NCI-H345 treated with DMSO at 0.1 percent for 48 hours (cell line): ENCODE data around the gene HINT2.

Experiments
- DNase-seq: peaks from one replicate; lab custom pipeline; 2025; ENCODE audit not compliant: unreplicated experiment; lab: John Stamatoyannopoulos, UW

The HINT2 gene

GRCh38 chr9:35841645-35841900, 26.7 kb upstream of the HINT2 start:
- no peak for DNase-seq

DNA sequence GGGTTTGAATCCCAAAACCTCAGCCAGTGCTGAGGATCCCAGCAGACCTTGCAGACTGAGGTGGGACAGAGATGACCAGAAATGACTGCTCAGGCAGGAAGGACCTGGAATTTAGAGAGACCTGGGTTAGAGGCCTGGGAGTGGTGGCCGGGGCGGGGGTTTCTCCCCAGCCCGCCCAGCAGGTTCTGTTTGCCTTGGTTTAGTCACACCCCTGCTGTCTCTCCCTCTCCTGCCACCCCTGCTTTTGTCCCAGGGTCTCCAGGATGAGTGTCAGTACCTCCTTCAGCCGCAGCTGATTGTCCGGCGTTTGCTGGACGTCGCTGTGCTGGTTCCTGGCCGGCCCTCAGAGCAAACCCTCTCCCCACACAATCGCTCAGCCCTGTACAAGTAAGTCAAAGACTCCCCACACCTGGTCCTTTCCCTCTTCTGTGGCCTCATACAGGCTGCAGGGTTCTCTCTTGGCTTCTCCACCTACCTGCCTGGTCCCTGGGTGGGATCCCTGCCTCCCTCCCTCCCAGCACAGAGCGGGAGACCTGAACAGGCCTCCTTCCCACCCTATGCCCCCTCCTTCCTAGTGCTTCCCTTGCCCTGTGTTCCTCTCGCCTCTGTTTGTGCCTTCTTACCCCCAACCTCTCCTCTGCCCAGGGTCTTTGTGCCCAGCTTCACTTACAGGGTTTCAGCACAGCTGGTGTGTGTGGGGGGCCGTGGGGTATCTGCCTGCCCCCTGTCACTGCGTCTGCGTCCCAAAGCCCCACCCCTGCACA, 26.2 kb upstream of the HINT2 start:
- no peak for DNase-seq

DNA sequence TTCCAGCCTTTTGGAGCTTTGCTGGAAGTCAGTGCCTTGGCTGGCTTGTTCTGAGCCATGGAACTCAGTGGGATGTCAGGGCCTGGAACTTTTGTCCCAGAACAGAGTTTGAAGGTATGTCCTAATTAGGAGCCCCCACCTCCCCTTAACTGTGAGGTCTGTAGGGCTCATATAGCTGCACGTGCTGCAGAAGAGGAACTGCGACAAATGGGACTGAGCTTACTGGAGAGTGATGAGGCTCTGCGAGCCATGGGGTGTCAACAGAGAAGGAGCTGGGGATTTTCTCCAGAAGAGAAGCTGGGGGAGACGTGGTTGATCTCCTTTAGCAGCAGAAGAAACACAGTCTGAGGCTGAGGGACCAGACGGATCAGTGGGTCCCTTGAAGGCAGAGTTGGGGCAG, 25.1 kb upstream of the HINT2 start:
- DNase-seq, result no peak

- no peak for DNase-seq
Observed at GRCh38 chr9:35836595-35836994, 21.8 kb upstream of the HINT2 start.

GRCh38 chr9:35835766-35836165, 20.9 kb upstream of the HINT2 start:
- DNase-seq, result no peak

DNA sequence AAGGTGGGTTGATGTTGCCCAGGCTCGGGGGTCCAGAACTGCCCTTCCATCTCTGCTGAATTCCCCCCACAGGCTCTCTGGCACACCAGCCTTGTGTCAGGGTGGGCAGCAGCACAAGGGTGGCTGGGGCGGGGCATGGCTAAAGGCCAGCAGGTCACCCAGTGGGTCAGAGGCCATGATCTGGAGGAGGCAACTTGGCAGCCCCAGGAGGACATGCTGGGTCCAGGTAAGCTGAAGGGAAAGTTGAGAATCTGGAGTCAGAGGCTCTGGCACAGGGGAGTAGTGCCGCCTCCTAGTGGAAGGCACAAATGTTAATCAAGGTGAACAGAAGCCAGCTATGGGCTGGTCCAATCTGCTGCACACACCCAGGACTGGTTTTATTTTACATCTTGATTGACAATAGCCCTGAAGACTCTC, 20.4 kb upstream of the HINT2 start:
- no peak for DNase-seq

- no peak for DNase-seq
Observed at GRCh38 chr9:35834260-35835215, 19.7 kb upstream of the HINT2 start.

GRCh38 chr9:35832814-35833213, 18.0 kb upstream of the HINT2 start:
- DNase-seq, result no peak

GRCh38 chr9:35831040-35831439, 16.2 kb upstream of the HINT2 start:
- DNase-seq, result no peak

GRCh38 chr9:35829764-35830096, 14.9 kb upstream of the HINT2 start:
- DNase-seq, result no peak

GRCh38 chr9:35829084-35829763, 14.4 kb upstream of the HINT2 start, which contains the start of gene TMEM8B:
Gene TMEM8B, plus strand, starts transcription at chr9:35829228. Its CDS starts 220 bp downstream, at chr9:35829448.
- DNase-seq, result peak; percentile 83

- DNase-seq, result no peak
Observed at GRCh38 chr9:35828716-35829083, 13.9 kb upstream of the HINT2 start, which contains the start of gene FAM221B. Gene FAM221B, minus strand, starts transcription at chr9:35828732. Its CDS starts 2,571 bp downstream, at chr9:35826161.

GRCh38 chr9:35827486-35827885, 12.6 kb upstream of the HINT2 start:
- DNase-seq, result no peak

- DNase-seq, result peak; percentile 17
Observed at GRCh38 chr9:35826071-35826701, 11.3 kb upstream of the HINT2 start.

- no peak for DNase-seq
Observed at GRCh38 chr9:35822926-35823325, 8.1 kb upstream of the HINT2 start.

- DNase-seq, result no peak
Observed at GRCh38 chr9:35820076-35820475, 5.2 kb upstream of the HINT2 start.

- no peak for DNase-seq
Observed at GRCh38 chr9:35818341-35818740, 3.5 kb upstream of the HINT2 start.

DNA sequence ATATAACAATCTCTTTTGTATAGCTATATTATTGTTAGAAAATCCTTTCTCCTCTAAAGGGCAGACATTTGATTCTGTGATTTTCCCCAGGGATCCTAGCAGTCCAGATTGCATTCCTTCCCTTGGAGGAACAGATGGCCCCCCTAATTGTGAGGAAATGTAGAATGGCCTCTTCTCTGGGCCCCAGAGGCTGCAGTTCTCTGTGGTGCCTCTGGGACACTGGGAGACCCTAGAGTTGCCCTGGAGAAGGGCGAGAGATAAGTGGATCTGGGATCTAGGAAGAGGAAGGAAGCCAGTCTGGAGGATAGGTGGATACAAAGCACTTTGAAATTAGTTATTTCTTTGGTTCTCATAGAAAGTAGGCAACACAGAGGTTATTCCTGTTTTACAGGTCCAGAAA, 1.9 kb upstream of the HINT2 start:
- DNase-seq, result no peak

- DNase-seq, result no peak
Observed at GRCh38 chr9:35814106-35814840, 569 bp downstream of the HINT2 start.

DNA sequence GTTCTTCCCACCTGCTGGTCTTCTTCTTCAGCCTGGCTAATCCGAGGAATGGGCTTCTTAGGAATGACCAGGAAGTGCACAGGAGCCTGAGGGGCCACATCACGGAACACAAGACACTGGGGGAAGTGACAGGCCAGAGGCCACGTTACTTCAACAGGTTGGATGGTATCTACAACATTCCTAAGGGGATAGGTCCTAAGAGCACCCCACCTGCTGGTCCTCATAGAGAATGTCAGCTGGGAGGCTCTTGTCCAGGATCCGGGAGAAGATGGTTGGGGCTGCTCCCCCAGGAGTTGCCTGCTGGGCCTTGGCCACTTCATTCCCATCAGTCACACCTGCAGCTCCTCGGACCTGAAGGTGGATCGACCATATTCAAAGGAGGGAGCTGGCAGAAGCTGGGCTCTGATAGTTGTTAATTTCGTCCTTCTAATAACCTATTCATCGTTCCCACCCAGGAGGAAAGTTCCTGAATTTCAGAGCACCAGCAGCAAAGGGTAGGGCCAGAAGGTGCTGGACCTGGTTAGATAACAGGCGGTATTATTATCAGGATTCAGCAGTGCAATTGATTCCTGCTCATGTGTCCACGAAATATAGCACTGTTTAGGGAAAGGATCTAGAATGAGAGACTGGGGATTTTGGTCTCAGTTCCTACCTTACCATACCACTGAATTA, 1.3 kb downstream of the HINT2 start:
- no peak for DNase-seq
